Cardiac fibroblast (primary cell): ENCODE measurements around the gene CDO1.

ENCODE experiments used
- DNase-seq, 2 donors: peaks; one replicate each; pipeline versions ENCODE4 v3.0.0 to v3.0.0-alpha.2; 2010; ENCODE audit warnings: low read depth in 2 of 2
- H3K4me3 ChIP-seq, 2 donors: replicated peaks in 1 of 2; 1 replicate in 1 of 2; 2 replicates in 1 of 2; pipeline ENCODE4 v1.5.1; 2011; ENCODE audit warnings: low read depth in 2 of 2, low read length in 2 of 2, mild to moderate bottlenecking in 2 of 2, moderate library complexity in 1 of 2
- TF ChIP-seq, protein P1 (sequence below): IDR thresholded peaks from one replicate; pipeline ENCODE4 v1.5.1; 2011; ENCODE audit warnings: low read depth, mild to moderate bottlenecking, low read length, inconsistent platforms

The CDO1 gene

DNA sequence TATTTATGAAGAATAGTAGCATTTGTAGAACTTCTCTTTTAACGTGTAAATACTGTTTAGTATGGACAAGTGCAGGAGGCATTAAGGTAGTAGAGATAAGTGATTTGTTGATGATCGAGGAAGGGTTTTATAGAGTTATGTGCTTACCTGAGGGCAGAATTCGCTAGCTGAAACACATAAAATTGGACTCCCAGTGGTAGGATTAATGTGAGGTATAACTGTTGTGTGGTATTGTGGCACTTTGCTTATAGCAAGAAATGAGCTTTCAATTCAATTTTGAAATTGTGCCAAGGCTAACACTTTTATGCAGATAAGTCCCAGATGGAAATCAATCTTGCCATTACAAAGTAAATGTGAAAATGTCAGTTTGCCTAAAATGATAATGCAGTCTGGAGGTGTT lies 26.5 kb upstream of the CDO1 start:
- H3K4me3 ChIP-seq, result peak overlapping the region; percentile 80 to 92
- TF ChIP-seq, protein P1, sequence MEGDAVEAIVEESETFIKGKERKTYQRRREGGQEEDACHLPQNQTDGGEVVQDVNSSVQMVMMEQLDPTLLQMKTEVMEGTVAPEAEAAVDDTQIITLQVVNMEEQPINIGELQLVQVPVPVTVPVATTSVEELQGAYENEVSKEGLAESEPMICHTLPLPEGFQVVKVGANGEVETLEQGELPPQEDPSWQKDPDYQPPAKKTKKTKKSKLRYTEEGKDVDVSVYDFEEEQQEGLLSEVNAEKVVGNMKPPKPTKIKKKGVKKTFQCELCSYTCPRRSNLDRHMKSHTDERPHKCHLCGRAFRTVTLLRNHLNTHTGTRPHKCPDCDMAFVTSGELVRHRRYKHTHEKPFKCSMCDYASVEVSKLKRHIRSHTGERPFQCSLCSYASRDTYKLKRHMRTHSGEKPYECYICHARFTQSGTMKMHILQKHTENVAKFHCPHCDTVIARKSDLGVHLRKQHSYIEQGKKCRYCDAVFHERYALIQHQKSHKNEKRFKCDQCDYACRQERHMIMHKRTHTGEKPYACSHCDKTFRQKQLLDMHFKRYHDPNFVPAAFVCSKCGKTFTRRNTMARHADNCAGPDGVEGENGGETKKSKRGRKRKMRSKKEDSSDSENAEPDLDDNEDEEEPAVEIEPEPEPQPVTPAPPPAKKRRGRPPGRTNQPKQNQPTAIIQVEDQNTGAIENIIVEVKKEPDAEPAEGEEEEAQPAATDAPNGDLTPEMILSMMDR, result no peak

DNA sequence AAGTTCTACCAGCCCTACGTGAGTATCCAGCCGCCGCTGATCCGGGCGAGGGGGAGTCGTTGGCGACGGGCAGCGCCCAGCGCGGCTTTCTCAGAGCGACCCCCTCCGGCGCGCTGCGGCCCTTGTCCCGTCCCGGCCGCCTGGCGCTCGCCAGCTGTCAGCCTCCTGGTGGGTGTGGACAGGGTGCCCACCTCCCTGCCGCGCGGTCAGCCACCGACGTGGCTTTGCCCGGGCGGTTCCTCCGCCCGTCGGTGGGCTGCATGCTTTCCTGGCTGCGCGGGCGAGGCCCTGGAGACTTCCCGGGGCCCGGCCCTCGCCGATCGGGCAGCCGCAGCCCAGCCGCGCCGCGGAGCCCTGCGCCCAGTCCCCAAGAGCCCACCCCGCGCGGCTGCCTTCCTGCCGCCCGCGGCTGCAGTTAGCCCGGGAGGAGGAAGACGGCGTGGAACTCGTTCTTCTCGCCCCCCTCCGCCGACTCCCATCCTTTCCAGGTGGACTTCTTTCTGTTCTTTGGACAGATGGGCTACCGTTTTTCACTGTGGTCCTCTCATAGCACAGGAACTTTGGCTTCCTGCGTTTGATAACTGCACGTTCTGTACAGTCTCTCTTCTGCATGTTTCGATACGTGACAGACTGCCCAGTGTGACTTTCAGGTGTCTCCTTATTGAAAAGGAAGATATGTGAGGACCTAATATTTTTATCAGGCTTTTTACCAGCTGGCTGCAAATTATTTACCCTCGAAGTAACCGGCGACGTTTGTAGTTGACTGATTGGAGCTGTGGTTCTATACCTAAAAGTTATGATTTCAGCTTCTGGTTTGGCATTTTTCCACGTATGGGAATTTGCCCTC lies 25.9 kb upstream of the CDO1 start:
- DNase-seq, result no peak
- H3K4me3 ChIP-seq, result peak overlapping the region; percentile 80 to 92

More for the DNA sequence above, 26.5 kb upstream of the CDO1 start:
- no peak for DNase-seq

DNA sequence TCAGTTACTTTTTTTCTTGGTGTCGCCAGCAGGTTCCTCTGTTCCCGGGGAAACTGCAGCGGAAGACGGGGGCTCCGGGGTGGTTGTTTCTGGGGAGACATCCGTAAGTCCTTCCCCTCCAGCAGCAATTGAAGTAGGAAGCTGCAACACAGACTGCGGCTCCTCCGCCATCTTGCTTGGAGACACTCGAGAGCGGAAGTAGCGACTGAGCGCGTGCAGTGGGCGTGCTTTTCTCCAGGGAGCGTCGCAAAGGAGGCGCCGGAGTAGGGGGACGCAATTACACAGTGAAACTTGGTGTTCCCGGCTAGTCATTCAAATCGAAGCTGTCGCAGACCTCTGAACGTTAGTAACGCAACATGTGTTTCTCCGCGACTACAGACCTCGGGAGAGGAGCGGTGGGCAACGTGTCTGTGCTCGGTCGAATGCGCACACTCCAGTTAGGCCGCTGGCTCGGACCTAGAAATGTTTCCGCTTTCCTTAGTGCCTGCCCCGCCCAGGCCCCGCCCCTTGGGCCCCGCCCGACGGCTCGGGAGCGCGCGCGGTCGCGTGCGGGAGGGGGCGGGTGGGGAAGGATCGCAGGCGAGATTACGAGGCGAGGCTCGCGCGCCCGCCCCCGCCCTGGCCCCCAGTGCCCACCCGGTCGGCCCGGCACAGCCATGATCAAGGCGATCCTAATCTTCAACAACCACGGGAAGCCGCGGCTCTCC lies 25.1 kb upstream of the CDO1 start, which contains the start of the genes AP3S1 and ATG12:
AP3S1 (plus strand) TSS at position 554 of the 707 bp plus-strand sequence; CDS start at position 657, 103 bp downstream.
ATG12 (minus strand) TSS at position 184 of the 707 bp plus-strand sequence; CDS start at position 171, 13 bp downstream.
- peak within 1 kb of the TSS; percentile 80 to 92 for H3K4me3 ChIP-seq
- DNase-seq, result peak; percentile 92 to 94
- TF ChIP-seq, protein P1, result no peak

More for the DNA sequence above, 25.9 kb upstream of the CDO1 start:
- TF ChIP-seq, protein P1, result no peak

DNA sequence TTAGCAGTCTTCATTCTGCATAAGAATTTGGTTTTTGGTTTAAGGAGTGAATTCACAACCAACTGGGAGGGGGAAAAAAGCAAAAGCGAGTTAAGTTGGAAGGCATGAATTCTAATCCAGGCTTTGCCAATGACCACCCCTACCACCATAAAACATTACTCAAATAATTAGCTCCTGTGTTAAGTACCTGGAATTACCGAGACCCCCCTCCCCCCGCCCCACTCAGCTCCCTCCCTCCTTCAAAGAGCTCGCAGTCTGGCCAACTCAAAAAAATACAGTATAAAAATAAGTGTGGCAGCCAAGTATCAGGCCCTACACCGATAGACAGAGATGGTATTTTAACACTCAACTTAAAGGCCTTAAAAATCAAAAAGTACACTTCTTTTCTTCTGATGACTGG lies 24.4 kb upstream of the CDO1 start:
- peak overlapping the region; percentile 80 to 92 for H3K4me3 ChIP-seq

DNA sequence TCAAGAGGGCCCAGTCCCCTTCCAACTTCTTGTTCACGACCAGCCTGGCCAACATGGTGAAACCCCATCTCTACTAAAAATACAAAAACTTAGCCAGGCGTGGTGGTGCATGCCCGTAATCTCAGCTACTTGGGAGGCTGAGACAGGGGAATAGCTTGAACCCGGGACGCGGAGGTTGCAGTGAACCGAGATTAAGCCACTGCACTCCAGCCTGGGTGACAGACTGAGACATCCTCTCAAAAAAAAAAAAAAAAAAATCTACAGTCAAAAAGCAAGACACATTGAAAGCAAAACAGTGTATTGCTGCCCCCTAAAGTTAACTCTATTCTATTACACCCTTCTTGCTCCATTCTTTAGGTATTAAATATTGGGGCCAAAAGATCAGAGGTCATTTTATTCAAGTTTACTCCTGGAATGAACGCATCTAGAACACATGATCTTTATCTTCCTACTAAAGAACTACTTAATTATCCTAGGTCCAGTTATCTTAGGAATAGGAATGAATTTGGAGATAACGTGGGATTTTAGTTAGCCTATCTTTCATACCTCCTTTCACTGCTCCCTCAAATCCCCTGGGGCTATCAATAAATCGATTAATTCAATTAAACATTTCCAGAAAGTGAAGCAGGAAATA lies 22.5 kb upstream of the CDO1 start:
- peak overlapping the region; percentile 9 to 92 for H3K4me3 ChIP-seq
- DNase-seq, result peak; percentile 70 to 74
- TF ChIP-seq, protein P1, result peak; percentile 46

More for the DNA sequence above, 24.4 kb upstream of the CDO1 start:
- no peak for DNase-seq
- TF ChIP-seq, protein P1, result no peak

DNA sequence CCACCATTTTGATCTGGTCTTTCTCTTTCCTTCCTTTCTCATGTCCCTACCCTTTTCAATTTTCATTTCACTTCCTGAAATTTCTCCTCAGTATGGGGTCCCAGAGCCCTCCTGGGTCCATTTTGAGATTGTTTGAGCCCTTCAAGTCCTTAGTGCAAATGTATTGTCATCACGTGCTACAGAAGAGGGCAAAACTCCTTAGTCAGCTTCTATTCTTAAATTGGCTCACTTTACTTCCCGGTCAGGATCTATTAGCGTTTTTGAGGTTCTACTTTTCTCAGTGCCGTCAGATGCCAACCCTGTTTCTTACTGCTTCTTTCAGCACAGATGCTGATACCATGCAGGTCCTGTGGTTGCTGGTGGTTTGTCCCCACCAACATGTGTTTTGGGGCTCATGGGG lies 19.0 kb upstream of the CDO1 start:
- no peak overlapping the region for H3K4me3 ChIP-seq
- no peak for DNase-seq
- TF ChIP-seq, protein P1, result no peak
